Right atrium auricular region (tissue), 2 donors: Measurements from ENCODE around the gene B4GALT4. TPM values are rescaled to one million over a fixed set of nuclear protein-coding genes. Genes with fewer than 3 reads are reported as not detected.

Experiments used
- DNase-seq: peaks from one replicate; pipeline ENCODE4 v3.0.0-alpha.2; 2019; ENCODE audit warnings: low spot score
- H3K27ac ChIP-seq, 2 donors: fragments of 200-600 bp; sonication (generic); 1 replicate in 1 of 2; 2 replicates in 1 of 2; pipeline ENCODE4 v1.5.1; 2016 to 2019
- H3K27me3 ChIP-seq, 2 donors: fragments of 200-600 bp; sonication (generic); one replicate each; pipeline versions ENCODE4 v1.5.1 to v1.6.0; 2017 to 2019
- H3K36me3 ChIP-seq: fragments of 200-600 bp; sonication (generic); one replicate; pipeline ENCODE4 v1.5.1; 2016
- H3K4me1 ChIP-seq, 2 donors: fragments of 200-600 bp; sonication (generic); one replicate each; pipeline versions ENCODE4 v1.5.1 to v1.6.0; 2017 to 2019
- H3K4me3 ChIP-seq, 2 donors: fragments of 200-600 bp; sonication (generic); 1 replicate in 1 of 2; 2 replicates in 1 of 2; pipeline ENCODE4 v1.5.1; 2017 to 2019; ENCODE audit warnings: mild to moderate bottlenecking in 1 of 2, moderate library complexity in 1 of 2
- H3K9me3 ChIP-seq, 2 donors: fragments of 200-600 bp; sonication (generic); one replicate each; pipeline ENCODE4 v1.5.1; 2019
- total RNA-seq, 2 donors: library from RNA; depleted of rRNA; stranded (reverse); fragments of >200 nt; gene quantifications; one replicate each; pipeline ENCODE4 v1.1.0, GENCODE V29; 2016
- TF ChIP-seq, protein P1 (sequence below), 2 donors: fragments of 200-600 bp; sonication (generic); IDR thresholded peaks; one replicate each; pipeline ENCODE4 v1.5.1; 2019; ENCODE audit warnings: antibody characterized with exemption in 2 of 2

The B4GALT4 gene
- total RNA-seq, 2 donors from 2014 or later: 15.6 to 16.4 TPM

DNA sequence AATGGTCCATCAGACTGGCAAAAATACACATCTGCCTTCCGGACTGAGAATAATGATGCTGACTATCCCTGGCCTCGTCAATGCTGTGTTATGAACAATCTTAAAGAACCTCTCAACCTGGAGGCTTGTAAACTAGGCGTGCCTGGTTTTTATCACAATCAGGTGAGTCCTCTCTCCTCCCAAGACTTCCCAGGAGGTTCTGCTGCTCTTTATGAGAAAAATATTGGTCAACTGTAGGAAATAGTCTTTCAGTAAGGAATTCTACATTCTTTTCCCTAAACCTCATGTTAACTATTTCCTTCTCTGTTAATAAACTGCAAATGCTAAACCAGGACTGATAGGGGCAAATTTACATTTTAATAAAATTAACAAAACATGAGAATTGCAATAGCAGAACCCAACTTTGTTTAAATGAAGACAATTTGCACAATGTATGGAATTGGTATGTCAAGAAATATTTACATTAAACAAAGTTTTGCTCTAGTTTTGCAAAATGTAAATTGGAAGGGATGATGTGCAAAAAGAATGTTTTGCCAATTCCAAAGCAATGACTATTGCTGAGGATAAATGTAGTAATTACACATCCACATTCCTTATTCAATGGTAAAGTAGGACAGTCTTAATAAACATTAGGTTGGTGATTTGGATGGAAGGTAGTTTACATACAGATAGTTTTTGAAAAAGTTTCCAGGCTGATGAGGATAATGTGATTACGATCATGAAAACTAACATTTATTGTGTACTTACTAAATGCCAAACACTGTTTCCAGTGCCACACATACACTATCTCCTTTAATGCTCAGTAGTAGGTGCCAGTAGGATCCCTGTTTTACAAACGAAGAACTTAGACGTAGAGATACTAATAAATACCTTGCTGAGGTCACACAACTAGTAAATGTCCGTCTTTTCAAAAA is 46.2 kb downstream of the B4GALT4 start:
- Histone ChIP-seq H3K27me3 (no peaks in the 10 kb centered on the region), H3K27ac (no peak overlapping the region), H3K4me1 (no peaks in the 10 kb centered on the region), H3K9me3 (no peaks in the 10 kb centered on the region), H3K36me3 (no peaks in the 10 kb centered on the region), H3K4me3 (no peak overlapping the region)
- no peak for DNase-seq
- TF ChIP-seq, protein P1, sequence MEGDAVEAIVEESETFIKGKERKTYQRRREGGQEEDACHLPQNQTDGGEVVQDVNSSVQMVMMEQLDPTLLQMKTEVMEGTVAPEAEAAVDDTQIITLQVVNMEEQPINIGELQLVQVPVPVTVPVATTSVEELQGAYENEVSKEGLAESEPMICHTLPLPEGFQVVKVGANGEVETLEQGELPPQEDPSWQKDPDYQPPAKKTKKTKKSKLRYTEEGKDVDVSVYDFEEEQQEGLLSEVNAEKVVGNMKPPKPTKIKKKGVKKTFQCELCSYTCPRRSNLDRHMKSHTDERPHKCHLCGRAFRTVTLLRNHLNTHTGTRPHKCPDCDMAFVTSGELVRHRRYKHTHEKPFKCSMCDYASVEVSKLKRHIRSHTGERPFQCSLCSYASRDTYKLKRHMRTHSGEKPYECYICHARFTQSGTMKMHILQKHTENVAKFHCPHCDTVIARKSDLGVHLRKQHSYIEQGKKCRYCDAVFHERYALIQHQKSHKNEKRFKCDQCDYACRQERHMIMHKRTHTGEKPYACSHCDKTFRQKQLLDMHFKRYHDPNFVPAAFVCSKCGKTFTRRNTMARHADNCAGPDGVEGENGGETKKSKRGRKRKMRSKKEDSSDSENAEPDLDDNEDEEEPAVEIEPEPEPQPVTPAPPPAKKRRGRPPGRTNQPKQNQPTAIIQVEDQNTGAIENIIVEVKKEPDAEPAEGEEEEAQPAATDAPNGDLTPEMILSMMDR (IDR thresholded peaks at IDR 0.05): no peak

DNA sequence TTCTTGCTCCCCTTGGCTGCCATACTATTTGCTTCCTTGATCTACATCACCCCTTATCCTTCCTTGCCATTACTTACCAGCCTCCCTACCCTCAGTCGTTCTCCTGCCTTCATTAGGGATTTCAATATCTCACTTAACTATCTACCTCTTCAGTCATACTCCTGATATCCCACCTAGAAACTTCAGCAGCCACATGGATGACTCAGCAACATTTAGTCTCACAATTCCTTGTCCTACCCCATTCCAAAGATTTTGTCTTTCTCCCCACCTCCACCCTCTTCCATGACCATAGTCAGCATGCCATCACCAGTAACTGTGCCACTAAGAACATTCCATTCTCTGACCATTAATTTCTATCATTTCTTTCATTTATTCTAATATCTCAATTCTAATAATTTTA is 48.9 kb downstream of the B4GALT4 start:
- TF ChIP-seq, protein P1 (IDR thresholded peaks at IDR 0.05): no peak
- no peaks in the 10 kb centered on the region for H3K4me1 ChIP-seq
- no peak overlapping the region for H3K4me3 ChIP-seq
- H3K36me3 ChIP-seq: no peaks in the 10 kb centered on the region
- H3K27ac ChIP-seq: no peak overlapping the region
- DNase-seq: no peak
- H3K27me3 ChIP-seq: no peaks in the 10 kb centered on the region
- no peaks in the 10 kb centered on the region for H3K9me3 ChIP-seq

DNA sequence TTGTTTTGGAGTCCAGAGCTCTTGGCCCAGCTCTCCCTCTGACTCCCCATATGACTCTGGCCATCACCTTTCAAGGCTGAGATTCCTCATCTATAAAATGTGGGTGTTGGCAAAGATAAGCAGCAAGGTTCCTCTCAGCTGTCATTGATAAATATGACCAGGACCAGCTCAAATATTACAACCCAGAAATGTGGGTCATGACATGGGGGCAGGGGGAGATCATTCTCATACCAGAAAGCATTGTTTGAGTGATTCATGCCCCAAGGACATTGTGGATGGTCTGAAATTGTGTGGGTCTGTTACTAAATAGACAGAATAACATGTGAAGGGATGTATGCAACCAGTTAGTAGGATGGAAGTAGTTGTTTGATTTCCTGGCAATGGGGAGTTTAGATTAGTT is 53.4 kb downstream of the B4GALT4 start:
- no peak overlapping the region for H3K4me3 ChIP-seq
- TF ChIP-seq, protein P1 (IDR thresholded peaks at IDR 0.05): no peak
- H3K27me3 ChIP-seq: no peaks in the 10 kb centered on the region
- DNase-seq: no peak
- no peaks in the 10 kb centered on the region for H3K4me1 ChIP-seq
- no peaks in the 10 kb centered on the region for H3K9me3 ChIP-seq
- no peak overlapping the region for H3K27ac ChIP-seq
- no peaks in the 10 kb centered on the region for H3K36me3 ChIP-seq

DNA sequence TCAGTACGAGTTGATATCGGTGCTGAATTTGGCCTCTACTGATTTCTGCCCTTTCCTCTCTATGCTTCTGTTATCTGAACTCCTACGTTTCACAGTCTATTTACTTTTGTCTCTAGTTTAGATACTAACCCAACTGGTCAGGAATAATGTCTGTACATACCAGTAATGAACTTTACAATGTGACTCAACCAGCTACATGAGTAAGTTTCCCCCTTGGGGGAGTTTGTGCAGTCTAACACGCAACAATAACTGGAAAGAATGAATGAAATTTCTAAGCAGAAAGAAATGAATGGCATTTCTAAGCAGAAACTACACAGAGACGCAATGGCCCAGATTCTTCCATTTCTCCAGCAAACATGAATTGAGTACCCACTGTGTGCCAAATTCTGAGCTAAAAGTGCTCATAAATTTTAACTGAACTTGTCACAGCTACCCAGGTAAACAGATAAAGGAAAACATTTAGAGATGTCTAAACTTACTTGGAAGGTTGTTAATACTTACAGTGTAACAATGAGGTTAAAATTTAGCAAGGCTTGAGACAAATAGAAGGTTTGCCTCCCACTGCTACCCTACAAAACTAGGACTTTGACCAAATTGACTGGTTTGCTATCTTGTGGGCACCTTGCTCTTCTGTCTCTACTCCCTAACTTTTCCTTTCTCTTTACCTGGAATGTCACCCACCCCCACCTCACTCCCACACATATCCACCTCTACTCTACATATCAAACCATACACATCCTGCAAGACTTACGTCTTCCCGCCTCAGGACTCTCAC is 55.7 kb downstream of the B4GALT4 start:
- Histone ChIP-seq H3K9me3 (no peaks in the 10 kb centered on the region), H3K4me1 (no peaks in the 10 kb centered on the region), H3K27me3 (no peaks in the 10 kb centered on the region), H3K4me3 (no peak overlapping the region), H3K27ac (no peak overlapping the region), H3K36me3 (no peaks in the 10 kb centered on the region)
- DNase-seq: no peak
- TF ChIP-seq, protein P1 (IDR thresholded peaks at IDR 0.05): no peak

DNA sequence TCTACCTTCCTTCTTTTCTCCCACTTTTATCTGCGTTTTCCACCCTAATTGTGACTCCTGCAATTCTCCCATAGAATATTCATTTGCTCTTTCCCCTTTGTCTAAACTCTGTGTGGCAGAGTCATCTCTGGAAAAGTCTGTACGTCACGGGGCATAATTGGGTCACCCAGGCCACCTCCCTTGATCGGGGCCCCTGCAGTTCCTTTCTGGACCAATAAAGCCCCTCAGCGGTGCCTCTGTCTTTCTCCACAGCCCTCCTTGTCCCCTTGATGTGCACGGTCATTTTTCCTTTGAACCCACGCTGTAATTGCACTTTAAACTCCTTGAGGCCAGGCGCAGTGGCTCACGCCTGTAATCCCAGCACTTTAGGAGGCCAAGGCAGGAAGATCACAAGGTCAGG is 56.6 kb downstream of the B4GALT4 start:
- H3K4me3 ChIP-seq: no peak overlapping the region
- H3K4me1 ChIP-seq: no peaks in the 10 kb centered on the region
- no peaks in the 10 kb centered on the region for H3K27me3 ChIP-seq
- H3K9me3 ChIP-seq: no peaks in the 10 kb centered on the region
- DNase-seq: no peak
- TF ChIP-seq, protein P1 (IDR thresholded peaks at IDR 0.05): no peak
- no peaks in the 10 kb centered on the region for H3K36me3 ChIP-seq
- no peak overlapping the region for H3K27ac ChIP-seq
